ENCODE data around the gene ABCA6. TPM values are rescaled to one million over a fixed set of nuclear protein-coding genes. Genes with fewer than 3 reads are reported as not detected.

The ABCA6 gene
- total and polyA plus RNA-seq, 2 experiments from 2014 or later: 1.6 to 6.3 TPM

GRCh38 chr17:69086641-69087040 is 55.1 kb downstream of the ABCA6 start:
- no peak for DNase-seq (ENCODE audit: low spot score)
- Histone ChIP-seq H3K4me1 (ENCODE audit: insufficient read depth) (no peaks in the 10 kb centered on the region), H3K9me2 (replicated peaks; ENCODE audit: insufficient read depth) (no peaks in the 10 kb centered on the region), H2AFZ (no peak overlapping the region), H3K4me3 (no peak overlapping the region), H3K27me3 (no peaks in the 10 kb centered on the region), H4K20me1 (ENCODE audit: insufficient read depth, poor library complexity, severe bottlenecking) (no peaks in the 10 kb centered on the region), H3K36me3 (replicated peaks; ENCODE audit: insufficient read depth, low read depth) (no peaks in the 10 kb centered on the region), H3K27ac (no peak overlapping the region), H3K9me3 (ENCODE audit: low read depth) (no peaks in the 10 kb centered on the region), H3K79me2 (no peaks in the 10 kb centered on the region), H3K4me2 (no peak overlapping the region)
- WGBS (ENCODE audit: low lambda C conversion rate, missing lambda C conversion rate): 97% methylated on average over 1 of the region's 1 CpG
- no peak for TF ChIP-seq EZH2 (IDR thresholded peaks at IDR 0.05; ENCODE audit: borderline replicate concordance)
- no peak for TF ChIP-seq EZH2phosphoT487 (IDR thresholded peaks at IDR 0.05; ENCODE audit: low read depth, severe bottlenecking, unreplicated experiment)

- peak overlapping the region; percentile 53 for H3K4me2 ChIP-seq
- no peaks in the 10 kb centered on the region for H4K20me1 ChIP-seq (ENCODE audit: insufficient read depth, poor library complexity, severe bottlenecking)
- H2AFZ ChIP-seq: no peak overlapping the region
- no peaks in the 10 kb centered on the region for H3K27me3 ChIP-seq
- no peak overlapping the region for H3K27ac ChIP-seq
- WGBS (ENCODE audit: low lambda C conversion rate, missing lambda C conversion rate): 29% methylated on average over 13 of the region's 13 CpGs
- H3K9me2 ChIP-seq (replicated peaks; ENCODE audit: insufficient read depth): no peaks in the 10 kb centered on the region
- no peaks in the 10 kb centered on the region for H3K79me2 ChIP-seq
- no peak overlapping the region for H3K4me3 ChIP-seq
- no peaks in the 10 kb centered on the region for H3K36me3 ChIP-seq (replicated peaks; ENCODE audit: insufficient read depth, low read depth)
- no peaks in the 10 kb centered on the region for H3K4me1 ChIP-seq (ENCODE audit: insufficient read depth)
- TF ChIP-seq EZH2phosphoT487 (IDR thresholded peaks at IDR 0.05; ENCODE audit: low read depth, severe bottlenecking, unreplicated experiment) (no peak), CTCF (IDR thresholded peaks at IDR 0.05; ENCODE audit: poor library complexity) (peak; percentile 41)
- peak; percentile 61 for DNase-seq (ENCODE audit: low spot score)
- H3K9me3 ChIP-seq (ENCODE audit: low read depth): no peaks in the 10 kb centered on the region
Measured at GRCh38 chr17:69084911-69085310, 56.8 kb downstream of the ABCA6 start.

- Histone ChIP-seq H3K4me2 (no peak overlapping the region), H3K27ac (no peak overlapping the region), H3K79me2 (no peaks in the 10 kb centered on the region), H3K9me2 (replicated peaks; ENCODE audit: insufficient read depth) (no peaks in the 10 kb centered on the region), H2AFZ (no peak overlapping the region), H3K4me1 (ENCODE audit: insufficient read depth) (no peaks in the 10 kb centered on the region), H3K36me3 (replicated peaks; ENCODE audit: insufficient read depth, low read depth) (no peaks in the 10 kb centered on the region), H3K27me3 (no peaks in the 10 kb centered on the region), H4K20me1 (ENCODE audit: insufficient read depth, poor library complexity, severe bottlenecking) (no peaks in the 10 kb centered on the region), H3K4me3 (no peak overlapping the region), H3K9me3 (ENCODE audit: low read depth) (no peaks in the 10 kb centered on the region)
- WGBS (ENCODE audit: low lambda C conversion rate, missing lambda C conversion rate): 92% methylated on average over 2 of the region's 2 CpGs
- no peak for DNase-seq (ENCODE audit: low spot score)
- TF ChIP-seq CTCF (IDR thresholded peaks at IDR 0.05; ENCODE audit: poor library complexity) (no peak), EZH2phosphoT487 (IDR thresholded peaks at IDR 0.05; ENCODE audit: low read depth, severe bottlenecking, unreplicated experiment) (no peak), EZH2 (IDR thresholded peaks at IDR 0.05; ENCODE audit: borderline replicate concordance) (no peak)
Measured at GRCh38 chr17:69082696-69083095, 59.0 kb downstream of the ABCA6 start.

- Histone ChIP-seq H2AFZ (no peak overlapping the region), H3K9me2 (replicated peaks; ENCODE audit: insufficient read depth) (no peaks in the 10 kb centered on the region), H3K79me2 (no peaks in the 10 kb centered on the region), H3K36me3 (replicated peaks; ENCODE audit: insufficient read depth, low read depth) (no peaks in the 10 kb centered on the region), H3K4me1 (ENCODE audit: insufficient read depth) (no peaks in the 10 kb centered on the region), H3K4me2 (no peak overlapping the region), H3K27me3 (no peaks in the 10 kb centered on the region), H3K27ac (no peak overlapping the region), H4K20me1 (ENCODE audit: insufficient read depth, poor library complexity, severe bottlenecking) (no peaks in the 10 kb centered on the region), H3K4me3 (no peak overlapping the region), H3K9me3 (ENCODE audit: low read depth) (no peaks in the 10 kb centered on the region)
- no peak for TF ChIP-seq EZH2phosphoT487 (IDR thresholded peaks at IDR 0.05; ENCODE audit: low read depth, severe bottlenecking, unreplicated experiment)
- no peak for TF ChIP-seq CTCF (IDR thresholded peaks at IDR 0.05; ENCODE audit: poor library complexity)
- TF ChIP-seq EZH2 (IDR thresholded peaks at IDR 0.05; ENCODE audit: borderline replicate concordance): no peak
- no peak for DNase-seq (ENCODE audit: low spot score)
Measured at GRCh38 chr17:69078864-69079263, 62.8 kb downstream of the ABCA6 start.
